Stimulated activated CD8-positive, alpha-beta memory T cell treated with anti-CD3 and anti-CD28 coated beads, Interleukin-2, amount 100 ng/mL, for 1 hour (primary cell): ENCODE measurements around the gene PRR27.
"Not testable (repeated sequence)": the region's sequence is repeated elsewhere in the genome, so short reads cannot be mapped to it uniquely, and the experiment has no call there.

ENCODE experiments used
- DNase-seq, 2 donors: peaks; one replicate each; pipeline ENCODE4 v3.0.0-alpha.2; 2020; ENCODE audit warnings: low read depth in 2 of 2

PRR27 gene

DNA sequence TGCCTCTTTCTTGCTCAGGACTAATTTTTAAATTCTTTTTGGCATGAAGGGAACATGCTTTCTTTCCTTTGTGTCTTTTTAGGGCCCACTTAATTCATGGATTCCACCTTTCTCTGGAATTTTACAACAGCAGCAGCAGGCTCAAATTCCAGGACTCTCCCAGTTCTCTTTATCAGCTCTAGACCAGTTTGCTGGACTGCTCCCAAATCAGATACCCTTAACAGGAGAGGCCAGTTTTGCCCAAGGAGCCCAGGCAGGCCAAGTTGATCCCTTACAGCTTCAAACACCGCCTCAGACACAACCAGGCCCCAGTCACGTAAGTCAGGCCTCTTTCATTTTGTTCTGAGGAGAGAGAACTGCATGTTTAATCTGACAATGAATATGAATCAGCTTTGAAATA is 43.8 kb downstream of the PRR27 start:
- DNase-seq = no peak

DNA sequence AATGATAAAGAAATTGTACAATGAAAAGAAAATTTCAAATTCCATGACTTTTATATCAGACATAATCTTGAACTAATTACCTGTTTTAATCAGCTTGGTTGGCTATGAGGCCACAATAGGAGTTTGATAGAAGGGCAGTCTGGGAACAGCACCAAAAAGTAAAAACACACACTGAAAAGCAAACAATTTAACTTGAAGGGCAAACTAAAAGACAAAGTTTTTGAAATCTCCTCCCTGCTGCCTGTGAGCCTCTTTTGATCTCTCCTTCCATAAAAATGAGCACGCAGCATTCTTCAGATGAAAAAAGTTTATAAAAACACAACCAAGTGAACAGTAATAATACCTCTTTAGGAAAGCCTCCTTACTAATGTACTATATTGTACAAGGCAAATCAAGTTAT is 49.6 kb downstream of the PRR27 start:
- DNase-seq = no peak

- DNase-seq = not testable (repeated sequence)
Measured at GRCh38 chr4:70212752-70213151, 58.7 kb downstream of the PRR27 start.
